Measurements from ENCODE around the gene USP34. TPM values are rescaled to one million over a fixed set of nuclear protein-coding genes. Genes with fewer than 3 reads are reported as not detected.

USP34 gene
- total and polyA plus RNA-seq, 2 experiments from 2014 or later, result 81.8 to 157 TPM

DNA sequence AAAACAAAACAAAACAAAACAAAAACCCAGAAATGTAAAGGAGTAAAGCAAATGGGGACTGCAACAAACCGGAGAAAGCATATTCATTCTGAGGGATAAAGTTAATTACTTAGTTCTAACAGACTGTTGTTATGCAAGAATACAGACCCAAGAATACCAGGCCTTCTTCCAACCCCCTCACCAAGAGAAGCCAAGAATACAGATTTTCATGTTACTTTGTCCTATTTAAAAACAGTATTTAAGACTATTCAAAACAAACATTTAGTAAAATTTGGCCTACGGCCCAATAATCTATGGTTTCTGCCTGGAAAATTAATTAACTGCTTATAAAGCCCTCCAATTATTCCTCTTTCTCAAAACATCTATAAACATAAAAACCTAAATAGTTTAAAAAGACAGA lies 91.4 kb downstream of the USP34 start:
- no peaks in the 10 kb centered on the region for H3K9me2 ChIP-seq (ENCODE audit: insufficient read depth)

More for the DNA sequence above, 91.4 kb downstream of the USP34 start:
- no peaks in the 10 kb centered on the region for H3K9me3 Mint-ChIP-seq
- H3K4me3 Mint-ChIP-seq, result no peak overlapping the region
- H3K27ac Mint-ChIP-seq, result no peak overlapping the region; the same call in 1 of the 2 replicates
- peak overlapping the region; percentile 22; the same call in 1 of the 2 replicates for H3K27ac ChIP-seq (ENCODE audit: low read depth)
- no peaks in the 10 kb centered on the region for H3K27me3 Mint-ChIP-seq (ENCODE audit: insufficient read depth, low read depth, poor library complexity)
- no peaks in the 10 kb centered on the region for H4K20me1 ChIP-seq (replicated peaks; ENCODE audit: insufficient read depth)
- no peak for DNase-seq (ENCODE audit: low spot score)
- H3K27me3 ChIP-seq (ENCODE audit: insufficient read depth), result no peaks in the 10 kb centered on the region
- H3K36me3 Mint-ChIP-seq (ENCODE audit: low read depth), result peaks cover 76% of the 10 kb centered on the region
- ATAC-seq, result no peak
- peaks cover 5% of the 10 kb centered on the region; the same call in 2 of the 3 replicates for H3K4me1 Mint-ChIP-seq
- TF ChIP-seq, protein P1, sequence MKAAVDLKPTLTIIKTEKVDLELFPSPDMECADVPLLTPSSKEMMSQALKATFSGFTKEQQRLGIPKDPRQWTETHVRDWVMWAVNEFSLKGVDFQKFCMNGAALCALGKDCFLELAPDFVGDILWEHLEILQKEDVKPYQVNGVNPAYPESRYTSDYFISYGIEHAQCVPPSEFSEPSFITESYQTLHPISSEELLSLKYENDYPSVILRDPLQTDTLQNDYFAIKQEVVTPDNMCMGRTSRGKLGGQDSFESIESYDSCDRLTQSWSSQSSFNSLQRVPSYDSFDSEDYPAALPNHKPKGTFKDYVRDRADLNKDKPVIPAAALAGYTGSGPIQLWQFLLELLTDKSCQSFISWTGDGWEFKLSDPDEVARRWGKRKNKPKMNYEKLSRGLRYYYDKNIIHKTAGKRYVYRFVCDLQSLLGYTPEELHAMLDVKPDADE (IDR thresholded peaks at IDR 0.05), result no peak
- TF ChIP-seq CTCF (conservative IDR thresholded peaks at IDR 0.05; ENCODE audit: low read depth in 2 of 2) (no peak), STAT1 (IDR thresholded peaks at IDR 0.05; ENCODE audit: unreplicated experiment) (no peak), ZNF331 (CRISPR knock-in tag; IDR thresholded peaks at IDR 0.05; ENCODE audit: low read depth) (no peak), EZH2phosphoT487 (IDR thresholded peaks at IDR 0.05; ENCODE audit: unreplicated experiment) (no peak), ZNF462 (CRISPR knock-in tag; IDR thresholded peaks at IDR 0.05) (no peak), JUNB (IDR thresholded peaks at IDR 0.05; ENCODE audit: unreplicated experiment) (no peak), ZNF114 (CRISPR knock-in tag; IDR thresholded peaks at IDR 0.05) (no peak), EZH2 (IDR thresholded peaks at IDR 0.05; ENCODE audit: low read depth, unreplicated experiment) (no peak)
- H3K79me2 ChIP-seq (replicated peaks; ENCODE audit: insufficient read depth), result 0 out of 2 replicates have a peak, but pooled peaks cover 12% of the 10 kb centered on the region
- no peak overlapping the region for H3K4me3 ChIP-seq
- 0 out of 2 replicates have a peak, but pooled peaks cover 9% of the 10 kb centered on the region for H3K4me1 ChIP-seq (ENCODE audit: insufficient read depth)
- H3K36me3 ChIP-seq (ENCODE audit: insufficient read depth), result peaks cover 15% of the 10 kb centered on the region
- no peaks in the 10 kb centered on the region for H3F3A ChIP-seq (replicated peaks; ENCODE audit: low read depth)
- no peak overlapping the region for H3K4me2 ChIP-seq
- H2AFZ ChIP-seq, result no peak overlapping the region
